SKM-1 treated with dmso at 0.1 percent for 144 hours (cell line): ENCODE measurements around the gene PPP1R2.

Experiments used
- DNase-seq: peaks from one replicate; lab custom pipeline; 2025; ENCODE audit not compliant: unreplicated experiment; lab: John Stamatoyannopoulos, UW

Gene PPP1R2

DNA sequence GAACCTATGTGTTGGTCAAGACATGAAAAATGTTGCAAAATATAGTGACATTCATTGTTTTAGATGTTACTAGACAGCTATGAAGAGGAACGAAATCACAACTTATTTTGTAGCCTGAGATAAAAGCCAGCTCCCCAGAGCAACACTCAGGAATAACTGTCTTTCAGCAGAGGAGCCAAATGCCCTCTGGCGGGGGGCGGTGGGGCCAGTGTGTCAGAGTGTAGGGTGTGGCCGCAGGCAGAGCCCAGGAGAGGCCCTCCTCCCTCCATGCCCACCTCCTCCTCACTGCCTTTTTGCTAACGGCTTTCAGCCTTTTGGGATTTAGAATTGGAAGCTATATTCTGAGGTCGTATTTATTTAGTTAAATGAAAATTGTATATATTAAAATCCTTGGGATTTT is 23.7 kb upstream of the PPP1R2 start:
- no peak for DNase-seq

DNA sequence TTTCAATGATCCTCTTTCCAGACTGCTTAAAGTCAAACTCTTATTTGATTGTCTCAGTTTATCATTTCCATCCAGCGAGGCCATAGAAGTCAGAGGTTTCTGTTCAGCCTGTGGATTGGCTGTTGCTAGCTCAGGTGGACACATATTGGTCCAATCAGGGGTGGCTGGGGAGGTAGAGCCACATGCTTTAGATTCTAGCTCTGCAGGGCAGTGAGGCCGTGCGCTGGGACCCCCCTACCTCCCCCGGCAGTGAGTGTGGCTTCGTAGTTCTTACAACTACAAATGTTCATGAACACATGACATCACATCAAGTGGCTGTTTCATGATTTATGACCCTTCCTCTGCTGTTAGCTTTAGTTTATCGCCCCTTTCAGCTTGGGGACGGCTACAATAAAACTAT is 22.6 kb upstream of the PPP1R2 start:
- DNase-seq: no peak

DNA sequence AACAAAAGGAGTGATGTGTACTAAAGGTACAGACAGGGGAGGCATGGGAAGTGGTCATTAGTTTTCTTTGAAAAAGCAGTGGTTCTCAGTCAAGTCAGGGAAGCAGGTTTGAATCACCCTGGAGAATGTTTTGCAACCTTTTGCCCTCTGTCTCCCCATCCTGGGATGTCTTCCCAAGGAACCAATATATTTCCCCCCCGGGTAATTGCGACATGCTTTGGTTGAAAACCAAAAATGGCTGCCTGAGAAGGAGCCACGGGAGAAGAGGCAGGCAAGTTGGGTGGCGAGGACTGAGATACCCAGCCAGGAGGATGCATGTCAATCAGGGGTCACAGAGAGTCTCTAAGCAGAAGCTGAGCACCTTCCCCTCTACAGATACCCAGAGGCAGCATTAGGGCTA is 20.2 kb upstream of the PPP1R2 start:
- no peak for DNase-seq

DNA sequence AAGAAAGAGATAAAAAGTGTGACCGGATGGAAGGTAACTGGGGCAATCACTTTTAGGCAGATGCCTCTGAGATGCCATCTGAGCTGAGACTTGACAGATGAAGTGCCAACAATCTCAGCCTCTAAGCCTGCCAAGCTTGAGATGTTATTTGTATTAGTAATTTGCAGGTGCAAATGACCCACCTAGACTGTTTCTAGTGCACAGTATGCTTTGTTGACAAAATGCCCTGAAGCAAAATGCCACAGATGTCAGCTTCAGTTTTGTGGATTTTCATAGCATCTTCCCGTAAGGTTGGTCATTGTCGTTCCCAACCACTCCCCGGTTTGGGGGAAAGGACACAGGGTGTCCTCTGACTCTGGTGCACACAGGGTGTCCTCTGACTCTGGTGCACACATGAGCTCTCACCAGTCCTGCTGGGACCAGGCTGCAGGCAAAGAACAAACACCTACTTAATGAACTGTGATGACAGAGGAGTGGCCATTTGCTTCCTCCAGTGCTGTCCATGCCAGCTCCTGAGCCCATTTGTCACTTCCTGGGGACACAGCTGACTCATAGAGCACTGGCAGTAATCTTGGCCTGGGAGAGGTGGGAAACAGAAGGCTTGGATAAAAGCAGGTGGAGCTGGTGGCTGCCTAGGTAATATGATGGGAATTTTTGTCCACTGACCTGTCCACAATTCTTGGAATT is 16.7 kb upstream of the PPP1R2 start:
- DNase-seq: no peak

DNA sequence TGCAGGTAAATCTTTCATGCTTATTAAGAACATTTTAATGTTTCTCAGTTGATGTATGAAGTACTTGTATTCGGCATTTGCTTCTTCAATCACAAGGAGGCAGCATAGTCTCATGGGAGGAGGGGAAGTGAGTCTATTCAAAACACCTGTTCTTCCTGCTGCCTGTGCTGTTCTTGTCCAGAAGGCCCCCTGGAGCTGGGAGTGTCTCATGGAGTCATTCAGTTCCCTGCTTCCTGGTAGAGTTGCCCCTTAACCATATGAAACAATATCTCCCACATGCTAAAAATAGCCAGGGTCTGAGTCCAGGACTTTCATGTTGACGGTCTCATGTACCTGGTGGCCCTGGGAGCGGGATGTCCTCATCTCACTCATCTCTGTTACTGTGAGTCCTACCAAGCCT is 15.5 kb upstream of the PPP1R2 start:
- DNase-seq: peak; percentile 6

DNA sequence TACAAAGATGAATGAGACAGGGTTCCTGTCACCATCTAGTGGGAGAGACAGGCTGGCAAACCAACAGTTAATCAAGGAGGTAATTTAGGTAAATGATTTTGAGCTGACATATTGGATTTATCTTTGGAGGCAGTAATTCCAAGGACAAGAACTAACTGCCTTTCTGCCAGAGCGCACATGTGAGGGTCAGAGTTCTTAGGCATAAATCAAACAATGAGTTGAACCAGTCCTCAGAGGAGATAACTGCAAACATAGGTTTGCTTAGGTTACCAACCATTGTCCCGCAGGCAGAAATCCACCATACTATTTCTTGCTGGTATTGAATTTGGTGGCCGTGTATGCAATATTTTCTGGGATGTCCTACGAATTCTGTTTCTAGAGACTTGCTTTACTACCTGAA is 14.2 kb upstream of the PPP1R2 start:
- no peak for DNase-seq

DNA sequence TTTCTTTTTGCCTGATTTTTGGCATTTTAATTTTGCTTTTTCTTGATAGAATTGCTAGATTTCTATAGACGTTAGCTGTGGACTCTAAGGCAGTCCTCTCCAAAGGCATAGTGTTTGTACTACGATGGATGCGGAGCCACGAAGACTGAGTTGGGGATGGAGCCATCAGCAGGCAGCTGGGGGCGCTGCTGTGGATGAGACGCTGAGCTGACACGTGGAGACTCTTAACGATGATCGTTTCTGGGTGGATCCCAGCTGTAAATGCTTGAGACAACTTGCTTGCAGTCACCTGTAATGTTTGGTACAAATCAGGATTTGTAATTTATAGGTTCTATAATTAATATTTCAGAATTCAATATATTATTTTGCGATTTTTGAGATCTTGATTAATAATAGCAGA is 13.3 kb upstream of the PPP1R2 start:
- no peak for DNase-seq

DNA sequence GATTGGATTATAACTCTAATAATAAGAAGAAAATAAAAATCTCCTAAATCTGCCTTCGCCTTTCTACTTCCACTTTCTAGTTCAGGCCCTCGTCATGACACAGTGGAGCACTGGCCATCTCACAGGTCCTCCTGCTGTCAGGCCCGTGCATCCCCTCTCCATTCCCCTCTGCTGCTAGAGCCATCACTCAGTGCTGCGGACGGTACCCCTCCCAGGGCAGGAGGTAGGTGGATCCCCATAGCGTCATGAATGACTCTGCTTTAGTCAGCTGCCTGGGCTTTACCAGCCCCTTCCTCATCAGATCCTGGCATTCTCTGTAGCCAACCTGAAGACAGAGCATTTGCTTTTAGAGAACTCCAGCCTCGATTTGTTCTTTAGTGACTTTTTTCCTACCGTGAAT is 12.0 kb upstream of the PPP1R2 start:
- DNase-seq: no peak

DNA sequence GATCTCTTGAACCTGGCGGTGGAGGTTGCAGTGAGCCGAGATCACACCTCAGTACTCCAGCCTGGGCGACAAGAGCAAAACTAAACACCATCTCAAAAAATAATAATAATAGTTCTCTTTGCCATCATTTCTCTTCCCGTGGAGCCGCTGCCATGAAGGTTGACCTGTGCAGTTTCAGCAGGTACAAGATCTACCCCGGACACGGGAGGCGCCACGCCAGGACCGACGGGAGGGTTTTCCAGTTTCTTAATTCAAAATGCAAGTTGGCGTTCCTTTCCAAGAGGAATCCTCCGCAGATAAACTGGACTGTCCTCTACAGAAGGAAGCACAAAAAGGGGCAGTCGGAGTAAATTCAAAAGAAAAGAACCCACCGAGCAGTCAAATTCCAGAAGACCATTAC is 11.3 kb upstream of the PPP1R2 start:
- DNase-seq: no peak

DNA sequence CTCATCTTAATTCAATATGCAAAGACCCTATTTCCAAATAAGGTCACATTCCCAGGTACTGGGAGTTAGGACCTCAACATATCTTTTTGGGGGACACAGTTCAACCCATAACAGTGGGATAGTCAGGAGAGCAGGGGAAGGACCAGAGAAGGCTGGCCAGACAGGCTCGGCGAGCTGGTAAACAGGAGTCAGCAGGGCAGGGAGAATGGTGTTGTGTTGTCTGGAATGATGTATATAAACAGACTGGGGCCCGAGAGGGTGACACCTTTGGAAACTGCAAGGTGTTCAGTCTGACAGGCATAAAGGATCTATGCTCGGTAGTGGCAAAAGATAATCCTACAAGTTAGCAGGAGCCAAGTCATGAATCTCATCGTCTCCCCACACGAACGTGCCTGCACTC is 10.1 kb upstream of the PPP1R2 start:
- DNase-seq: no peak

DNA sequence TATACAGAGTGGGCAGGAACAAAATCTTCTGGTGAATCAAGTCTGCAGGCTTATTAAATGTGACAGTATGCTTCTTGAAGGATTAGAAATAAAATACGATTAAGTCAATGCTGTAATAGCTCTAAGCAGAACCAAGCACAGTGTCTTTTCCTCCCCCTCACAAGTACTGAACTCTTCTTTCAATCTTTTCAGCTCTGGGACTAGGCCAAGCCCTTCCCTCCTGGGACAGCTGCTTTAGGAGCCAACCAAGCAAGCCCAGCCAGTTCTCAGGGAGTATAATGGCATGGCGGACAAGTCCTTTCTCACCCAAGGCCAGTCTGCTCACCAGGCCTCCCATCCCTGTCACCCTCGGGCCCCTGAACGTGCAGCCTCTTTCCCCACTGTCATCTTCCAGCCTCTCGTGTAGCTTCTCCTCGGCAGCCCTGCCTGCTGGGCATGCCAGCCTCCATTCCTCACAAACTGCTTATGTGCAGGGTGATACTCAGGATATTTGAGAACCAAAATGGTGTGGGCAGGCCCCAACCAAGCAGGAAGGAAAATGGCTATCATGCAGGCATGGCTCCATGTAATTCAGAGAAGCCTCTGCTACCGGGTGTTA is 8.4 kb upstream of the PPP1R2 start:
- DNase-seq: no peak

DNA sequence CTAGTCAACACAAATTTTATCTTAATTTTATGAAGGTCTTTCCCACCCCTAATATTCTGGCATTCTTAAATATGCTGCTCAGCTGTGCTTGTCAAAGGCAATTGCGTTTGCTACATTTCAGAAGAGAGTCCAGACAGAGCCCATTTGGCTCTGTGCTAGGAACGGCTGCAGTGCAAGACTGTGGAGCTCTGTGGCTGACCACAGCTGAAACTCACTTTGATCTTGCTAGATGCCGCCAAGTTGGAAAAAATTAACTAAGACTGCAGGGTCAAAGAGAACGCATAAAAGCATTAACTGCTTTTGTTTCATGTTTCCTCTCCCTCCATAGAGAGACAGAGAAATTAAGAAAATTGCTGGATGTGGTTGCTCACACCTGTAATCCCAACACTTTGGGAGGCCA is 7.6 kb upstream of the PPP1R2 start:
- no peak for DNase-seq

DNA sequence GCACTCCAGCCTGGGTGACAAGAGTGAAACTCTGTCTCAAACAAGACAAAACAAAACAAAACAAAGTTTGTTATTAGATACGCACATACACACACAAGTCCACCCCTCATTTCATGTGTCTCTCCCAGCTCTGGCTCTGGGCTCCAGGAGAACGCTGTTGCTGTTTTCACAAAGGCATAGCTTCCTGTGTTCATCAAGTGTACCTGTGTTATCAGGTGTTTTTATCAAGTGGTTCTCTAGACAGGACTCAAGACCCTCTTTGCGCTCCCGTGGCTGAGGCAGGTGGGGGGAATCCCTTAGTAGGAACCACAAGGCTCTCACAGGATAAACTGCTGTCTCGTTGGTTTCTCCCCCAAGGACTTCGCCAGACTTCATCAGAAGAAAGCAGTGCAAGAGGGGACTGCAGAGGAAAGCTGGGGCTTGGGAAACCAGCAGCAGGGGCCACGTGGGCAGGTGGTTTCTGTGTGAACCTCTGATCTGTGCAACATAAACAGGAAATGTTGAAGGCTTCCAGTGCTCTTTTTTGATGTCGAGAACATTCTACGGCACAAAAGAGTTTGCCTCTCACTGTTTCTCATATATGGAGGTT is 6.9 kb upstream of the PPP1R2 start:
- DNase-seq: no peak

DNA sequence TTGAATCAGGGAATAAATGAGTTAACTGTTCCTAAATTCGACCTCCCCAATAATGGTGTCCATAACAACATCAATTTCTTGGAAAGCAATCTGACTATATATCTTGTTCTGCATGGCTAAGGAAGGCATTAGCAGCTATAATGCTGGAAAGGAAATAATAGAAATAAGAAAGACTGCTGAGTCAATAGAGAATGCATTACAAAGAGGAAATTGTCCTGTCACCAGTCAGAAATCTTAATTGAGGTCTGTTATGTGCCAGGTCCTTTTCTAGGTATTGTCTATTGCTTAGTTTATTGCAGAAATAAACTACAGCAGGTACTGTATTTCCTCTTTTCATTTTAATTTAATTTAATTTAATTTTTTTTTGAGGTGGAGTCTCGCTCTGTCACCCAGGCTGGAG is 5.9 kb upstream of the PPP1R2 start:
- no peak for DNase-seq

DNA sequence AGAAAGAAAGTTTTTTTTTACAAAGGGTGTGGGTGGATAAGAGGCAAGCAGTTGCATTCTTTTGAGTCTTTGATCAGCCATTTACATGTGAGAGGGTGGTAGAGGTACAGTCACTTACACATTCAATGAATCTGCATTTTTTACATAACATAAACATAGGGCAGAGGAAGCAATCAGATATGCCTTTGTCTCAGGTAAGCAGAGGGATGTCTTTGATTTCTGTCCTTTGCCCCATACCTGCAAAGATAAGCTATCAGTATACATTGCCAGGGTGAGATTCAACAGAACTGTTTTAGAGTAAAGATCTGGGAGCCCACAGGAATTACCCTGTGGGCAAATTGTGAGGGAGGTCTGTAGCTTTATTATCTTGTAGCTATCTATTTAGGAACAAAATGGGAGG is 5.4 kb upstream of the PPP1R2 start:
- DNase-seq: no peak

DNA sequence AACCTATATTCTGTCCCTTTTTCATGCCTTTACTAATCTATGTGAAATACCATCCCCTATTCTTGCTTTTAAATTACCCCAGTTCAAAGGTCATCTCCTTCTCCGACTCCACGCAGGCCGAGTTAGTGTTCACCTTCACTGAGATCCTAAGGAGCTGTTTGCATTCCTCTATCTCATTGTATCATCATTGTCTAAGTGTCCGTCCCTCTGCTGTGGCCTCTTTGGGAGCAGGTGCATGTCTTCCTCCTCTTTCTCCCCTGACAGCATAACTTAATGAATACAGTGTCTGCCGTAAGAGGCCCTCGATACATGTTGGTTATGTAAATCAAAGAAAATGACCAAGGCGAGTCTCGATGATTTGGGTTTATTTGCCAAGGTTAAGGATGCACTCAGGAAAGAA is 4.9 kb upstream of the PPP1R2 start:
- no peak for DNase-seq

DNA sequence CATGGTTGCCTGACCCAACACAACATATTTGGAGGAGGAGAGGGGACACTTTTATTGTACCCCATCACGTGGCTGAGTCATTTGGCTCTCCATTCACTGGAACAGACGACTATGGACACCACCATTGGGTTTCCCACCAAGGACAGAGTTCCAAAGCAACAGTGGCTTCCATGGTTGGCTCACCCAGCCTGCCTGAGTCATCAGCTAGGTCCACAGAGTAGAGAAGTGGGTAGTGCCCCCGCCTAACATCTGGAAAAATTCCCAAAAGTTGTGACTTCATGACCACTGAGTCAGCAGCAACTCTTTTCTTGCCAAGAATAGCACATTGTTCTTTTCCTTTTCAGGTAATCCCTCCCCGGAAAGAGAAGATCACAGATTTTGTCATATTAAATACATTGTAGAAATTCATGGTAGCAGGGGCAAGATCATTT is 3.0 kb upstream of the PPP1R2 start:
- no peak for DNase-seq

DNA sequence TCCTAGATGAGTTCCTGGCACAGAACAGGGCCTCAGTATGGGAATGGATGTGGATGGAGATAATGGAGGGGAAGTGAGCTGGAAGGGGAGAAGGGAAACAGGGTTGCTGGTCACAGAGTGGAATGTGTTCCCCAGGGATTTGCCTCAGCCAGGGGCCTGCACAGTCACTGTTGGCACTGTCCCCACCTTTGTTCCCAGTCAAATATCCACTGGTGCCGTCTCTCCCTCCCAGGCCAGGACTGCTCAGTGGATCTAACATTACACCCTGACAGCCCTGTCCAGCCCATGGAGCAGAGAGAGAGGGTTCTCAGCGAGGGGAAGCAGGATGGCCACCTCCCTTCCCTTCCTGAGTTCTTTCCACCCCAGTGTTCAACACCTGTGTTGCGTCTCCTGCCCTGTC is 1.5 kb upstream of the PPP1R2 start:
- DNase-seq: no peak

DNA sequence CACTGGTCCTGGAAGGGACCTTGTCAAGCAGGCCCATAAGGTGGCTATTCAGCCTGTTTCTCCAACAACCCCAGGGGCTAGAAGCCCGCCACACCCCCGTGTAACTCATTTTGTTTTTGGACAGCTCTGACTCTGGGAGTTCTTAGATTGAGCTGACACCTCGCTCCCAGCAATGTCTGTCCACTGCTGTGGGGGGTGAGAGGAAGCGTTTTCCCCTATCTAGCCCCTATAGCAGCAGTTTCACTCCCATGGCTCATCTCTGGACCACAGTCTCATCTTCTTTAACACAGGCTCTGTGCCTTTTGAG is 1.1 kb upstream of the PPP1R2 start:
- DNase-seq: no peak

DNA sequence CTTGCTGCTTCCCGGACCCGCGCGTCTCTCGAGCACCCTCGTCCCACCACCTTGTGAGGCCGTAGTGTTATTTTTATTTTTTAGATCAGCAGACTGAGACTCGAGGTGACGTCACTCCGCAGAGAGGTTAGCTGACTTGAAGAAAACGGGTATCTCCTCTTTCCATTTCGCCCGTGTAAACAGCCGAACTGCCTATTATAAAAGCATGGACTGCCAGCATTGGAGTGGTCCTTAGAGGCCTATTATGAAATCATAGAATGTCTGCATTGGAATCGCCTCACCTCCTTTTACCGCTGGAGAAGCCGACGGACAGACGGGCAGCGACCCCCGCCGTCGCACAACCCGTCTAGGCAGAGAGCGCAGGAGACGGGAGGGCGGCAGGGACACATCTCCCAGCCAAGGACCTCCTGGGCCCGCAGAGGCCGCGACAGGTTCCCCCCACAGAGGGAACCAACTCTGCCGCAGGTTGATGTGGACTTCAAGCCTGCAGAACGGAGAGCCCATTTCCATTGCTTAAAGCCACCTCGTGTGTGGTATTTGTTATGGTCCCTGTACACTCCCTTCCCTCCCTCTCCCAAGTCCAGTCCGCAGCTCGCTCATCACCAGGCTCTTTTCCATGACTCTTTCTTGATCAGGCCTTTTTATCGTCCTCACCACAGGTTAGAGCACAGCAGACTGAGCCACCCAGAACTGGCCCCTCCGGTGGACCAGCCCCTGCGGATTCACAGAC is 540 bp upstream of the PPP1R2 start:
- no peak for DNase-seq

DNA sequence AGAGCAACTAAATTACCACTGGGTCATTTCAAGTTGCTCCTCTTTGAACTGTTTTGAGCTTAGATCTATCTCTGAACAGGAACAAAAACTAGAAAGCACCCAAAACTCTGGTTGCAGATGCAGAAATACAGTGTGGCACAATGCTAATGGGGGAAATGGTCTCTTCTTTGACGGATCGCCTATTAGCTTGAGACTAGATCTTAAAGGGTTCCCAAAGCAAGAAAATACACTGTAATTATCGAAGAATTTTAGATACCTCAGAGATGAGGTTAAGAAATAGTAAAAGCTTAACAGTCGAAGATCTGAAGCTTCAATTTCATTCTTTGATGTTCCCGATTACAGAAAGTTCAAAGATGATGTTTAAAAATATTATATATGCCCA is 818 bp downstream of the PPP1R2 start:
- DNase-seq: peak; percentile 25

DNA sequence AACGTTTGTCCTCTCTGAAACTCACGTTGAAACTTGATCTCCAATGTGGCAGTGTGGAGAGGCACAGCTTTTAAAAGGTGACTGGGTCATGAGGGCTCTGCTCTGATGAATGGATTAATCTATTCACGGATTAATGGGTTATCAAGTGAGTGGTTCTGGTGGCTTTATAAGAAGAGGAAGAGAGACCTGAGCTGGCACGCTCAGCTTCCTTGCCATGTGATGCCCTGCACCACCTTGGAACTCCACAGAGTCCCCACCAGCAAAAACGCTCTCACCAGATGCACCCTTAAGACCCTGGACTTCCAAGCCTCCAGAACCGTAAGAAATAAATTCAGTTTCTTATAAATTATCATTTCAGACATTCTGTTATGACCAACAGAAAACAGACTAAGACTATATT is 2.6 kb downstream of the PPP1R2 start:
- DNase-seq: no peak
